Vagina (tissue), 2 donors: Measurements from ENCODE around the gene EBF3.

Experiments
- POLR2A ChIP-seq, 2 donors: fragments of 450-650 bp; IDR thresholded peaks; one replicate each; pipeline ENCODE4 v1.6.1; 2017; ENCODE audit warnings: antibody characterized with exemption in 2 of 2, mild to moderate bottlenecking in 2 of 2, moderate library complexity in 2 of 2
- POLR2AphosphoS5 ChIP-seq, 2 donors: sonication (generic); formaldehyde crosslinking; IDR thresholded peaks; one replicate each; pipeline ENCODE4 v1.9.0; 2017; ENCODE audit warnings: antibody characterized with exemption in 2 of 2, mild to moderate bottlenecking in 2 of 2, low read depth in 1 of 2; ENCODE audit not compliant: insufficient read depth in 1 of 2
- TF ChIP-seq, protein P1 (sequence below), 3 experiments: fragments of 450-650 bp in 2 of 3; fragments of 200-600 bp in 1 of 3; sonication (generic) in 1 of 3; IDR thresholded peaks; one replicate each; pipeline ENCODE4 v1.5.1; 2017 to 2019; ENCODE audit warnings: antibody characterized with exemption in 3 of 3, mild to moderate bottlenecking in 2 of 3, moderate library complexity in 2 of 3

GRCh38 chr10:129838794-129839193 lies 125.3 kb downstream of the EBF3 start:
- TF ChIP-seq, protein P1, sequence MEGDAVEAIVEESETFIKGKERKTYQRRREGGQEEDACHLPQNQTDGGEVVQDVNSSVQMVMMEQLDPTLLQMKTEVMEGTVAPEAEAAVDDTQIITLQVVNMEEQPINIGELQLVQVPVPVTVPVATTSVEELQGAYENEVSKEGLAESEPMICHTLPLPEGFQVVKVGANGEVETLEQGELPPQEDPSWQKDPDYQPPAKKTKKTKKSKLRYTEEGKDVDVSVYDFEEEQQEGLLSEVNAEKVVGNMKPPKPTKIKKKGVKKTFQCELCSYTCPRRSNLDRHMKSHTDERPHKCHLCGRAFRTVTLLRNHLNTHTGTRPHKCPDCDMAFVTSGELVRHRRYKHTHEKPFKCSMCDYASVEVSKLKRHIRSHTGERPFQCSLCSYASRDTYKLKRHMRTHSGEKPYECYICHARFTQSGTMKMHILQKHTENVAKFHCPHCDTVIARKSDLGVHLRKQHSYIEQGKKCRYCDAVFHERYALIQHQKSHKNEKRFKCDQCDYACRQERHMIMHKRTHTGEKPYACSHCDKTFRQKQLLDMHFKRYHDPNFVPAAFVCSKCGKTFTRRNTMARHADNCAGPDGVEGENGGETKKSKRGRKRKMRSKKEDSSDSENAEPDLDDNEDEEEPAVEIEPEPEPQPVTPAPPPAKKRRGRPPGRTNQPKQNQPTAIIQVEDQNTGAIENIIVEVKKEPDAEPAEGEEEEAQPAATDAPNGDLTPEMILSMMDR (IDR thresholded peaks at IDR 0.05), result no peak
- TF ChIP-seq POLR2A (IDR thresholded peaks at IDR 0.05) (no peak), POLR2AphosphoS5 (IDR thresholded peaks at IDR 0.05; ENCODE audit: insufficient read depth in 1 of 2, low read depth in 1 of 2) (no peak)
